Keratinocyte (primary cell): Measurements from ENCODE around the gene UGT1A10. TPM values are rescaled to one million over a fixed set of nuclear protein-coding genes. Genes with fewer than 3 reads are reported as not detected.

ENCODE experiments used
- DNase-seq: peaks from one replicate; pipeline ENCODE4 v3.0.0-alpha.2; 2011; ENCODE audit warnings: low read depth, missing footprints, low spot score
- FAIRE-seq: peaks from 2 replicates; lab custom pipeline; 2011; peaks lifted over from hg19 to GRCh38; lab: Jason Lieb, UNC
- H2AFZ ChIP-seq: 2 replicates; pipeline ENCODE4 v1.6.0; 2012; ENCODE audit warnings: low read length, control low read depth, inconsistent platforms; ENCODE audit not compliant: control insufficient read depth
- H3K27ac ChIP-seq: 2 replicates; pipeline ENCODE4 v1.5.1; 2011; ENCODE audit warnings: low read length; ENCODE audit not compliant: control insufficient read depth, insufficient read depth
- H3K27me3 ChIP-seq: 3 replicates; pipeline ENCODE4 v1.6.0; 2011; ENCODE audit warnings: low read length; ENCODE audit not compliant: control insufficient read depth, insufficient read depth; ENCODE audit errors: extremely low read depth
- H3K36me3 ChIP-seq, 2 experiments: 2 replicates in 1 of 2; 3 replicates in 1 of 2; pipeline ENCODE4 v1.5.1; 2011; ENCODE audit warnings: low read length in 2 of 2, mild to moderate bottlenecking in 1 of 2; ENCODE audit not compliant: control insufficient read depth in 2 of 2, insufficient read depth in 2 of 2; ENCODE audit errors: extremely low read depth in 1 of 2
- H3K4me1 ChIP-seq: 3 replicates; pipeline ENCODE4 v1.5.1; 2011; ENCODE audit warnings: low read length; ENCODE audit not compliant: control insufficient read depth, insufficient read depth; ENCODE audit errors: extremely low read depth
- H3K4me2 ChIP-seq: 3 replicates; pipeline ENCODE4 v1.6.0; 2011; ENCODE audit warnings: low read depth, low read length; ENCODE audit not compliant: control insufficient read depth, insufficient read depth; ENCODE audit errors: extremely low read depth
- H3K4me3 ChIP-seq, 3 experiments: fragments of 200-600 bp in 1 of 3; sonication (generic) in 1 of 3; 2 replicates in 2 of 3; 3 replicates in 1 of 3; pipeline ENCODE4 v1.5.1; 2011 to 2016; ENCODE audit warnings: low read length in 3 of 3, mild to moderate bottlenecking in 3 of 3, control low read depth in 2 of 3, inconsistent platforms in 1 of 3, low read depth in 1 of 3, mixed read lengths in 1 of 3, mixed run types in 1 of 3, moderate library complexity in 1 of 3; ENCODE audit not compliant: control insufficient read depth in 2 of 3, insufficient read depth in 2 of 3; ENCODE audit errors: extremely low read depth in 1 of 3
- H3K79me2 ChIP-seq: 2 replicates; pipeline ENCODE4 v1.6.0; 2012; ENCODE audit warnings: low read length; ENCODE audit not compliant: control insufficient read depth, insufficient read depth
- H3K9ac ChIP-seq: 3 replicates; pipeline ENCODE4 v1.6.0; 2011; ENCODE audit warnings: low read length; ENCODE audit not compliant: control insufficient read depth, insufficient read depth; ENCODE audit errors: extremely low read depth
- H3K9me1 ChIP-seq: 3 replicates; pipeline ENCODE4 v1.6.0; 2011; ENCODE audit warnings: low read length; ENCODE audit not compliant: control insufficient read depth, insufficient read depth; ENCODE audit errors: extremely low read depth
- H3K9me3 ChIP-seq: 2 replicates; pipeline ENCODE4 v1.5.1; 2012; ENCODE audit warnings: low read depth, low read length; ENCODE audit not compliant: control insufficient read depth
- H4K20me1 ChIP-seq: 3 replicates; pipeline ENCODE4 v1.6.0; 2011; ENCODE audit warnings: low read length; ENCODE audit not compliant: control insufficient read depth, insufficient read depth; ENCODE audit errors: extremely low read depth
- EZH2 ChIP-seq: IDR thresholded peaks from one replicate; pipeline ENCODE4 v1.6.1; 2012; ENCODE audit warnings: inconsistent platforms, mild to moderate bottlenecking, low read length, moderate library complexity
- dilution Hi-C: fragments of 300-500 bp; cut with MboI; formaldehyde crosslinking; loops from one replicate; pipeline ENCODE4 v1.7.0; 2020; ENCODE audit warnings: low sequenced_read_pairs; ENCODE audit not compliant: extremely low pct_ligation_motif_present
- polyA plus RNA-seq, 5 experiments: library from polyadenylated mRNA; depleted of rRNA in 3 of 5; stranded (reverse) in 3 of 5; stranded (forward) in 1 of 5; unstranded in 1 of 5; fragments of >200 nt; gene quantifications; 1 replicate in 1 of 5; 2 replicates in 3 of 5; 3 replicates in 1 of 5; pipeline versions ENCODE4 v1.2.1 to v1.2.3, GENCODE V29; 2011 to 2012; ENCODE audit warnings: missing spikeins in 2 of 5, low read depth in 1 of 5, low replicate concordance in 1 of 5
- TF ChIP-seq, protein P1 (sequence below), 3 experiments: IDR thresholded peaks in 1 of 3; conservative IDR thresholded peaks in 1 of 3; optimal IDR thresholded peaks in 1 of 3; 2 replicates in 2 of 3; 3 replicates in 1 of 3; pipeline versions ENCODE3 to v1.5.1; 2011; ENCODE audit warnings: low read length in 3 of 3, mild to moderate bottlenecking in 3 of 3, moderate library complexity in 2 of 3, control low read depth in 1 of 3, inconsistent platforms in 1 of 3; ENCODE audit not compliant: insufficient read depth in 2 of 3; ENCODE audit errors: extremely low read depth in 1 of 3

The UGT1A10 gene
- polyA plus RNA-seq, 1 donor (not counting 4 experiments of a cell fraction or from before 2014, with no cell fraction given), result 2.0 TPM

DNA sequence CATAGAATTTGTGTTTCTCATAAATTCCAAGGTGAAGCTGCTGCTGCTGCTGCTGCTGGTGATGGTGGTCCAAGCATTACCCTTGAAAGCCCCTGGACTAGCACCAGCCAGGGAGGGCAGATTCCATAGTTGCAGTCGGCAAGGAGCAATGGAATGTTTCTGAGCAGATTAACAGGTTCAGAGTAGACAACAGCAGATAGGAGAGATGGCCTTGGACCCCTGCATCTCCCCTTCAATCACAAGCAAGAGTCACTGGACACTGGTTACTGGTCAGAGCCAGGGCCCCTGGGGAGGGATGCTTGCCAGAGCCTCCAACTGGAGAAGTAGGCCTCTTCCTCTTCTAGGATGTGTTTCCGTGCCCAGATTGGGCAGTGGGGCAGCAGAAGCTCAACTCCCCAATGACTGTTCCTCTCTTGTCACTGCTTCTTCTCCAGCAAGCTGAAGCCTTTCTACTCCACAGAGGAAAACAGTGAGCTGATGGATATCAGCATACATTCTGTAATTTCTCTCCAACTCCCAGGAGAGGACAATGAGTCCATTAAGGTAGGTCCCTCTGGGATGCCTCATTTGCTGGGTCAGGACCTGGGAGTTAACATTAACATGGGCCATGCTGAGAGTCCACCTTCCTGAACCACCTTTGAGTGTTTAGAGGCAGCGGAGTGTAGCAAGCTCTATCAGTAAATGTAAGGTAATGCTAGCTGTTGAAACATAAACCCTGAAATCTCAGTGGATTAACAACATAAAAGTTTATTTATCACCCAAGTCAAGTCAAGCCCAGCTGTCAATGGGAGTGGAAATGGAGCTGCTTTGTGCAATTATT lies 177.2 kb downstream of the UGT1A10 start:
- no peak overlapping the region for H3K9ac ChIP-seq
- no peak for TF ChIP-seq EZH2
- TF ChIP-seq, protein P1, sequence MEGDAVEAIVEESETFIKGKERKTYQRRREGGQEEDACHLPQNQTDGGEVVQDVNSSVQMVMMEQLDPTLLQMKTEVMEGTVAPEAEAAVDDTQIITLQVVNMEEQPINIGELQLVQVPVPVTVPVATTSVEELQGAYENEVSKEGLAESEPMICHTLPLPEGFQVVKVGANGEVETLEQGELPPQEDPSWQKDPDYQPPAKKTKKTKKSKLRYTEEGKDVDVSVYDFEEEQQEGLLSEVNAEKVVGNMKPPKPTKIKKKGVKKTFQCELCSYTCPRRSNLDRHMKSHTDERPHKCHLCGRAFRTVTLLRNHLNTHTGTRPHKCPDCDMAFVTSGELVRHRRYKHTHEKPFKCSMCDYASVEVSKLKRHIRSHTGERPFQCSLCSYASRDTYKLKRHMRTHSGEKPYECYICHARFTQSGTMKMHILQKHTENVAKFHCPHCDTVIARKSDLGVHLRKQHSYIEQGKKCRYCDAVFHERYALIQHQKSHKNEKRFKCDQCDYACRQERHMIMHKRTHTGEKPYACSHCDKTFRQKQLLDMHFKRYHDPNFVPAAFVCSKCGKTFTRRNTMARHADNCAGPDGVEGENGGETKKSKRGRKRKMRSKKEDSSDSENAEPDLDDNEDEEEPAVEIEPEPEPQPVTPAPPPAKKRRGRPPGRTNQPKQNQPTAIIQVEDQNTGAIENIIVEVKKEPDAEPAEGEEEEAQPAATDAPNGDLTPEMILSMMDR (optimal IDR thresholded peaks at IDR 0.05 in 1 of 3, IDR thresholded peaks at IDR 0.05 in 1 of 3, conservative IDR thresholded peaks at IDR 0.05 in 1 of 3; ENCODE audit: extremely low read depth in 1 of 3, insufficient read depth in 2 of 3, low read length in 3 of 3), result no peak
- H3K79me2 ChIP-seq, result no peaks in the 10 kb centered on the region
- dilution Hi-C loops, result no loop called here
- no peak overlapping the region for H3K4me2 ChIP-seq
- H3K9me1 ChIP-seq, result no peaks in the 10 kb centered on the region
- H3K27ac ChIP-seq, result no peak overlapping the region
- no peak overlapping the region for H2AFZ ChIP-seq
- H3K4me3 ChIP-seq, result no peak overlapping the region
- H3K27me3 ChIP-seq, result peaks cover 8% of the 10 kb centered on the region
- DNase-seq (no peak), FAIRE-seq (no peak)
- no peaks in the 10 kb centered on the region for H3K36me3 ChIP-seq
- H4K20me1 ChIP-seq, result no peaks in the 10 kb centered on the region
- no peaks in the 10 kb centered on the region for H3K9me3 ChIP-seq
- H3K4me1 ChIP-seq, result no peaks in the 10 kb centered on the region

DNA sequence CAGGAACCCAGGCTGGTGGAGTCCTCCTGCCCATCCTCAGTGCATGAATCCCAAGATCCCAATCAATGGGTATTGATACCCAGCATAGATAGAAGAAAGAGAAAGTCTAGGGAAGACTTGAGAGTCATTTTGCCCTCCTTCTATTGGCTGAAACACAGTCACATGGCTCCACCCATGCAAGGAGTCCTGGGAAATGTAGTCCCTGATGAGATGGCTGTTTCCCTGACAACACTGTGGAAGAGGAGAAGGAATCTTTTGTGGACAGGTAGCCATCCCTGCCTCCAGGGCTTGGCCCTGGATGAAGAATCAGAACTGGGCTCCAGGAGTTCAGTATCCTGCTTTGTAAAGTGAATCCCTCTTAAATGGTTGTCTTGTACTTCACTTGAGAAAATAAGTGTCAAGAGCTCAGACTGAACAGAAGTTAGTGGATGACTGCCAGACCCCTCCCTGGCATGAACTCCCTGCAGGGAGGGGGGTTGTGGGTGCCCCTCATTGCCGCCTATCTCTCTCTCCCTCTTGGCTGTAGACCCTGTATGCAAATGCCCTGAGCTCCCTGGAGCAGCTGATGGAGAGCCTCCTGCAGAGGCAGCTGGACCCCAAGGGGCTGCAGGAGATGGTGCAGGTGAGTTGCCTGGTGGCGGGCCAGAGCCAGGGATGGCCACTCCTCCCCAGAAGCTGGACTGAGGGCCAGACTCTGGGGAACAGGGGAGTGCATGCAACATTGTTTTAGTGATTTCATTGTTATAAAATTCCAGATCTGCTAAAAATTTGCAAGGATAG lies 178.0 kb downstream of the UGT1A10 start:
- no peaks in the 10 kb centered on the region for H3K9me1 ChIP-seq
- no peaks in the 10 kb centered on the region for H4K20me1 ChIP-seq
- H2AFZ ChIP-seq, result no peak overlapping the region
- TF ChIP-seq, protein P1 (optimal IDR thresholded peaks at IDR 0.05 in 1 of 3, IDR thresholded peaks at IDR 0.05 in 1 of 3, conservative IDR thresholded peaks at IDR 0.05 in 1 of 3; ENCODE audit: extremely low read depth in 1 of 3, insufficient read depth in 2 of 3, low read length in 3 of 3), result no peak
- TF ChIP-seq EZH2, result no peak
- FAIRE-seq (peak; percentile 23), DNase-seq (no peak)
- no peaks in the 10 kb centered on the region for H3K4me1 ChIP-seq
- dilution Hi-C loops, result no loop called here
- no peaks in the 10 kb centered on the region for H3K9me3 ChIP-seq
- no peak overlapping the region for H3K4me3 ChIP-seq
- H3K4me2 ChIP-seq, result no peak overlapping the region
- peaks cover 8% of the 10 kb centered on the region for H3K27me3 ChIP-seq
- no peaks in the 10 kb centered on the region for H3K36me3 ChIP-seq
- no peaks in the 10 kb centered on the region for H3K79me2 ChIP-seq
- no peak overlapping the region for H3K27ac ChIP-seq
- H3K9ac ChIP-seq, result no peak overlapping the region
